Measurements from ENCODE around the gene DYSF.

DYSF gene

DNA sequence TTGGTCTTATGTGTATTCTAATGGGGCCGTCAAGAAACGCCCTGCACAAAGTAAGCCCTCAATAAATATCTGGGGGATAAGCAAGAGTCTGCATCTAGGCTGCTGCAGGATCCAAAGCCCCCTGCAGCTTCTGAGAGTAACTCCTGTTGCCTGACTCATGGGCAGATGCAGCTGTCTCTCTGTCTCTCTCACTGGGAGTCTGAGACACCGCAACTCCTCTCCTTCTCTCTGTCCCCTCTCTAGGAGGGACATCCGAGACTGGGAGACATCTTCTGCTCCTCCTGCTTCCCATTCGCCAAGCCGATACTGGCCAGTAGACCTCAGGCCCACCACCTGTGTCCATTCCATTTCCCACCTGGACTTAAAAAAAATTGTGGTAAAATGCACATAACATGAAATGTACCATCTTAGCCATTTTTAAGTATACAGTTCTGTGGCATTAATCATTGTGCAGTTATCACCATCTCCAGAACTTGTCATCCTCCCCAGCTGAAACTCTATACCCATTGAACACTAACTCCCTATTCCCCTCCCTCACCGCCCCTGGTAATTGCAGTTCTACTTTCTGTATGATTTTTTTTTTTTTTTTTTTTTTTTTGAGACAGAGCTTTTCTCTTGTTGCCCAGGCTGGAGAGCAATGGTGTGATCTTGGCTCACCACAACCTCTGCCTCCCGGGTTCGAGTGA is 20.1 kb downstream of the DYSF start:
- Histone ChIP-seq H3K9me2 (replicated peaks; ENCODE audit: control insufficient read depth, low read length) (no peaks in the 10 kb centered on the region), H3K4me2 (ENCODE audit: low read length) (no peak overlapping the region), H3K4me1 (ENCODE audit: control insufficient read depth, low read length) (peaks cover 22% of the 10 kb centered on the region), H3K27ac (ENCODE audit: low read depth, low read length) (no peak overlapping the region), H3K36me3 (ENCODE audit: control insufficient read depth, low read length) (no peaks in the 10 kb centered on the region), H3F3A (ENCODE audit: control insufficient read depth, insufficient read depth) (no peaks in the 10 kb centered on the region), H3K79me2 (ENCODE audit: control insufficient read depth, low read length) (no peaks in the 10 kb centered on the region), H4K20me1 (ENCODE audit: control insufficient read depth, insufficient read depth, low read depth, low read length) (no peaks in the 10 kb centered on the region), H3K27me3 (ENCODE audit: control insufficient read depth, low read length) (peaks cover 14% of the 10 kb centered on the region), H3K9me3 (ENCODE audit: control insufficient read depth, insufficient read depth, low read length) (no peaks in the 10 kb centered on the region), H3K4me3 (ENCODE audit: low read length) (no peak overlapping the region)
- TF ChIP-seq, protein P1, sequence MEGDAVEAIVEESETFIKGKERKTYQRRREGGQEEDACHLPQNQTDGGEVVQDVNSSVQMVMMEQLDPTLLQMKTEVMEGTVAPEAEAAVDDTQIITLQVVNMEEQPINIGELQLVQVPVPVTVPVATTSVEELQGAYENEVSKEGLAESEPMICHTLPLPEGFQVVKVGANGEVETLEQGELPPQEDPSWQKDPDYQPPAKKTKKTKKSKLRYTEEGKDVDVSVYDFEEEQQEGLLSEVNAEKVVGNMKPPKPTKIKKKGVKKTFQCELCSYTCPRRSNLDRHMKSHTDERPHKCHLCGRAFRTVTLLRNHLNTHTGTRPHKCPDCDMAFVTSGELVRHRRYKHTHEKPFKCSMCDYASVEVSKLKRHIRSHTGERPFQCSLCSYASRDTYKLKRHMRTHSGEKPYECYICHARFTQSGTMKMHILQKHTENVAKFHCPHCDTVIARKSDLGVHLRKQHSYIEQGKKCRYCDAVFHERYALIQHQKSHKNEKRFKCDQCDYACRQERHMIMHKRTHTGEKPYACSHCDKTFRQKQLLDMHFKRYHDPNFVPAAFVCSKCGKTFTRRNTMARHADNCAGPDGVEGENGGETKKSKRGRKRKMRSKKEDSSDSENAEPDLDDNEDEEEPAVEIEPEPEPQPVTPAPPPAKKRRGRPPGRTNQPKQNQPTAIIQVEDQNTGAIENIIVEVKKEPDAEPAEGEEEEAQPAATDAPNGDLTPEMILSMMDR (IDR thresholded peaks at IDR 0.05; ENCODE audit: low read depth, low read length, poor library complexity, severe bottlenecking) = no peak
- TF ChIP-seq EZH2phosphoT487 (IDR thresholded peaks at IDR 0.05; ENCODE audit: borderline replicate concordance, low read length) = no peak

DNA sequence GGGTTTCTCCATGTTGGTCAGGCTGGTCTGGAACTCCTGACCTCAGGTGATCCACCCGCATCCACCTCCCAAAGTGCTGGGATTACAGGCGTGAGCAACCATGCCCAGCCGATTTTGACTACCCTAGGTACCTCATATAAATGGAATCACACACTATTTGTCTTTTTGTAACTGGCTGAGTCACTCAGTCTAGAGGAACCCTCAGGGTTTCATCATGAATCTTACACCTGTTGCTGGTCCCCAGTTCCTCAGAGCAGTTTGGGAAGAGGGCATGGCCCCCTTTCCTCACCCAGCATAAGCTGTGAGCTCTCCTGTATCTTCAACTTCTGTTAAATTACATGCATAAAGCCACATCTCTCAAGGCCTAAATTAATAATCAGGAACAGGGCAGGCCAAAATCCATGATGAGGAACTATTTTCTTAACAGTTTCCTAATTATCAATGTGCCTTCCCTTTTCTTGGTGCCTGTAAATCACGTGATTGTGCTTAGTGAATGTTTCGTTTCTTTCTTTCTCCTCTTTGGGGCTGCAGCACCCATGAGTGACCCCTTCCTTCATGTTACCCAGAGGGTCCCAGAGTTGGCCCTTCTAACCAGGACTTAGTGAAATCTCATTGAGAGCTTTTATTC is 20.9 kb downstream of the DYSF start:
- Histone ChIP-seq H3K27me3 (ENCODE audit: control insufficient read depth, low read length) (peaks cover 6% of the 10 kb centered on the region), H3K4me1 (ENCODE audit: control insufficient read depth, low read length) (peaks cover 28% of the 10 kb centered on the region), H3K27ac (ENCODE audit: low read depth, low read length) (no peak overlapping the region), H3K4me2 (ENCODE audit: low read length) (no peak overlapping the region), H3K9me2 (replicated peaks; ENCODE audit: control insufficient read depth, low read length) (no peaks in the 10 kb centered on the region), H3F3A (ENCODE audit: control insufficient read depth, insufficient read depth) (no peaks in the 10 kb centered on the region), H3K79me2 (ENCODE audit: control insufficient read depth, low read length) (no peaks in the 10 kb centered on the region), H4K20me1 (ENCODE audit: control insufficient read depth, insufficient read depth, low read depth, low read length) (no peaks in the 10 kb centered on the region), H3K9me3 (ENCODE audit: control insufficient read depth, insufficient read depth, low read length) (no peaks in the 10 kb centered on the region), H3K36me3 (ENCODE audit: control insufficient read depth, low read length) (no peaks in the 10 kb centered on the region), H3K4me3 (ENCODE audit: low read length) (no peak overlapping the region)
- TF ChIP-seq, protein P1 (IDR thresholded peaks at IDR 0.05; ENCODE audit: low read depth, low read length, poor library complexity, severe bottlenecking) = no peak
- TF ChIP-seq EZH2phosphoT487 (IDR thresholded peaks at IDR 0.05; ENCODE audit: borderline replicate concordance, low read length) = no peak

DNA sequence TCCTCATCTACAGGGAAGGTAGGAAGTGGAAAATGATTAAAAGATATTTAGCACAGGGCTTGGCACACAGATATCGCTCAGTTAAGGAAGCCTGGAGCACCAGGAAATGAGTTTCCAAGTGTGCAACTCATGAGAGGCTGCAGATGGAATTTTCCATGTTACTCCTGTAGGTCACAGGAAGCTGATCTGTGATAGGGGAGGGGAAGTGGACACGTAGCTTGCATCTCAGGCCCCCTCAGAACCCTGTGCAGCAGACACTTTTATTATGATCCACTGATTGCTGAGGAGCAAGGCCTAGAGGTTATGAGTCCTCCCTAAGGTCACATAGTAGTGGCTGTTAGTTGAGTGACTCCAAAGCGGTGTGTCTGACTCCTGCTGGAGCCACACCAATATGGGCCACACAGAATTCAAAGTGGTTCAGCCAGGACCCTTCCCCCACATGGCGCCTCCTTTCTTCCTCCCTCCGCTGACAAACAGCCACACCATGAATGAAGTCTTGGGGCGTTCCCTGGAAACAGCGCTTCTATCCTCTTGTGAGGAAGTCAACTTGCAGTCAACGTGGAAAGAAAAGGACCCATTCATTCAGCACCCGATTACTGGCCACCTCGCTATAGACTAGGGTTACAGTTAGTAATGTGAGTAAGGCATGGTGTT is 21.5 kb downstream of the DYSF start:
- Histone ChIP-seq H3K36me3 (ENCODE audit: control insufficient read depth, low read length) (no peaks in the 10 kb centered on the region), H3F3A (ENCODE audit: control insufficient read depth, insufficient read depth) (no peaks in the 10 kb centered on the region), H3K9me3 (ENCODE audit: control insufficient read depth, insufficient read depth, low read length) (no peaks in the 10 kb centered on the region), H3K4me2 (ENCODE audit: low read length) (no peak overlapping the region), H3K9me2 (replicated peaks; ENCODE audit: control insufficient read depth, low read length) (no peaks in the 10 kb centered on the region), H4K20me1 (ENCODE audit: control insufficient read depth, insufficient read depth, low read depth, low read length) (no peaks in the 10 kb centered on the region), H3K27ac (ENCODE audit: low read depth, low read length) (no peak overlapping the region), H3K27me3 (ENCODE audit: control insufficient read depth, low read length) (peaks cover 2% of the 10 kb centered on the region), H3K79me2 (ENCODE audit: control insufficient read depth, low read length) (no peaks in the 10 kb centered on the region), H3K4me1 (ENCODE audit: control insufficient read depth, low read length) (peaks cover 28% of the 10 kb centered on the region), H3K4me3 (ENCODE audit: low read length) (no peak overlapping the region)
- no peak for TF ChIP-seq EZH2phosphoT487 (IDR thresholded peaks at IDR 0.05; ENCODE audit: borderline replicate concordance, low read length)
- TF ChIP-seq, protein P1 (IDR thresholded peaks at IDR 0.05; ENCODE audit: low read depth, low read length, poor library complexity, severe bottlenecking) = no peak
